RWPE2 (cell line): Measurements from ENCODE around the gene IGFBPL1.

Experiments used
- ATAC-seq: fragments of 200-7000 bp; cut with Tn5 transposase; 3 replicates; pipeline ENCODE4 v1.9.1; 2021; ENCODE audit warnings: low read depth
- DNase-seq: peaks from one replicate; pipeline ENCODE4 v3.0.0-alpha.2; 2020; ENCODE audit warnings: low spot score
- H3K27ac ChIP-seq: fragments of 450-650 bp; 2 replicates; pipeline ENCODE4 v1.5.1; 2017; ENCODE audit warnings: mild to moderate bottlenecking; ENCODE audit not compliant: poor library complexity, severe bottlenecking
- H3K27me3 ChIP-seq: fragments of 250-450 bp; sonication (Bioruptor Pico); 2 replicates; pipeline ENCODE4 v1.5.1; 2021; ENCODE audit warnings: mild to moderate bottlenecking, moderate library complexity; ENCODE audit not compliant: insufficient read depth, poor library complexity, severe bottlenecking
- H3K36me3 ChIP-seq: fragments of 250-450 bp; sonication (Bioruptor Pico); 2 replicates; pipeline ENCODE4 v1.5.1; 2020; ENCODE audit warnings: low read depth, mild to moderate bottlenecking, moderate library complexity
- H3K4me1 ChIP-seq: fragments of 250-450 bp; sonication (Bioruptor Pico); 2 replicates; pipeline ENCODE4 v1.5.1; 2021; ENCODE audit warnings: mild to moderate bottlenecking, moderate library complexity; ENCODE audit not compliant: insufficient read depth, poor library complexity, severe bottlenecking
- H3K4me3 ChIP-seq: fragments of 250-450 bp; sonication (Bioruptor Pico); 2 replicates; pipeline ENCODE4 v1.5.1; 2021; ENCODE audit warnings: mild to moderate bottlenecking, moderate library complexity; ENCODE audit not compliant: severe bottlenecking
- H3K9me3 ChIP-seq: fragments of 250-450 bp; sonication (Bioruptor Pico); 2 replicates; pipeline ENCODE4 v1.5.1; 2021; ENCODE audit warnings: mild to moderate bottlenecking, moderate library complexity; ENCODE audit not compliant: severe bottlenecking
- CTCF ChIP-seq: fragments of 450-650 bp; IDR thresholded peaks from one replicate; pipeline ENCODE4 v1.5.1; 2017; ENCODE audit warnings: mild to moderate bottlenecking, moderate library complexity; ENCODE audit not compliant: poor library complexity, severe bottlenecking

Gene IGFBPL1

GRCh38 chr9:38374847-38375571, 49.2 kb downstream of the IGFBPL1 start:
- H3K27me3 ChIP-seq: no peaks in the 10 kb centered on the region
- H3K4me3 ChIP-seq: no peak overlapping the region
- no peaks in the 10 kb centered on the region for H3K9me3 ChIP-seq
- H3K27ac ChIP-seq: no peak overlapping the region
- no peak for ATAC-seq
- H3K36me3 ChIP-seq: no peaks in the 10 kb centered on the region
- no peak for TF ChIP-seq CTCF
- no peaks in the 10 kb centered on the region for H3K4me1 ChIP-seq
- DNase-seq: no peak

GRCh38 chr9:38373679-38374078, 50.6 kb downstream of the IGFBPL1 start:
- Histone ChIP-seq H3K27me3 (no peaks in the 10 kb centered on the region), H3K9me3 (no peaks in the 10 kb centered on the region), H3K36me3 (no peaks in the 10 kb centered on the region), H3K4me3 (no peak overlapping the region), H3K27ac (no peak overlapping the region), H3K4me1 (no peaks in the 10 kb centered on the region)
- ATAC-seq (peak; percentile 15; the same call in 1 of the 3 replicates), DNase-seq (peak; percentile 11)
- TF ChIP-seq CTCF: no peak

- TF ChIP-seq CTCF: no peak
- H3K9me3 ChIP-seq: no peaks in the 10 kb centered on the region
- DNase-seq (no peak), ATAC-seq (no peak)
- no peak overlapping the region for H3K4me3 ChIP-seq
- H3K36me3 ChIP-seq: no peaks in the 10 kb centered on the region
- no peak overlapping the region for H3K27ac ChIP-seq
- no peaks in the 10 kb centered on the region for H3K4me1 ChIP-seq
- H3K27me3 ChIP-seq: no peaks in the 10 kb centered on the region
Measured at GRCh38 chr9:38372762-38373619, 51.3 kb downstream of the IGFBPL1 start.

- Histone ChIP-seq H3K4me1 (no peaks in the 10 kb centered on the region), H3K27ac (no peak overlapping the region), H3K27me3 (no peaks in the 10 kb centered on the region), H3K36me3 (no peaks in the 10 kb centered on the region), H3K9me3 (no peaks in the 10 kb centered on the region), H3K4me3 (no peak overlapping the region)
- peak; percentile 66 for TF ChIP-seq CTCF
- ATAC-seq (peak; percentile 91), DNase-seq (peak; percentile 31)
Measured at GRCh38 chr9:38371495-38371894, 52.8 kb downstream of the IGFBPL1 start.
